ENCODE results near the gene UTP3. TPM values are rescaled to one million over a fixed set of nuclear protein-coding genes. Genes with fewer than 3 reads are reported as not detected.

Gene UTP3
- total and polyA plus RNA-seq, 2 donors (not counting 1 experiment from before 2014, with no cell fraction given) = 17.8 to 20.4 TPM

DNA sequence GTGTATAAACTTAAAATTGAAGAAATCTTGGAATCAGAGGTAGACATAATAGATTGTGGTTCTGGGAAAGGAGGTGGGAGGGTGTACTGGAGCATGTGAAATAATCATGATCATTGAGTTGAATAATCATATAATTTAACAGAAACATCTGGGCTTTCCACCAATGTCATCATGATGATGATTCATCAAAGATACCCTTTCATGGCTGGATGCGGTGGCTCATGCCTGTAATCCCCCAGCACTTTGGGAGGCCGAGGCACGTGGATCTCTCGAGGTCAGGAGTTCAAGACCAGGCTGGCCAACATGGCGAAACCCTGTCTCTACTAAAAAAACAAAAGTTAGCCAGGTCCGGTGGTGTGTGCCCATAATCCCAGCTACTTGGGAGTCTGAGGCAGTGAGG lies 26.8 kb downstream of the UTP3 start:
- Histone ChIP-seq H3K27ac (ENCODE audit: insufficient read depth, low read length) (no peak overlapping the region), H2AFZ (ENCODE audit: low read length) (no peak overlapping the region), H3K79me2 (ENCODE audit: control insufficient read depth, insufficient read depth, low read length) (peaks cover 15% of the 10 kb centered on the region), H3K4me2 (ENCODE audit: extremely low read depth, insufficient read depth, low read length) (no peak overlapping the region), H4K20me1 (ENCODE audit: control insufficient read depth, extremely low read depth, insufficient read depth, low read length) (no peaks in the 10 kb centered on the region), H3K4me1 (ENCODE audit: control insufficient read depth, extremely low read depth, insufficient read depth, low read length) (no peaks in the 10 kb centered on the region), H3K9me3 (ENCODE audit: control insufficient read depth, insufficient read depth, low read depth, low read length) (no peaks in the 10 kb centered on the region), H3K27me3 (ENCODE audit: control insufficient read depth, insufficient read depth, low read length) (no peaks in the 10 kb centered on the region), H3K4me3 (replicated peaks in 1 of 4; ENCODE audit: control extremely low read depth in 1 of 4, insufficient read depth in 1 of 4, low read depth in 3 of 4, low read length in 4 of 4) (no peak overlapping the region), H3K9ac (ENCODE audit: insufficient read depth, low read length) (no peak overlapping the region), H3K36me3 (ENCODE audit: control insufficient read depth, insufficient read depth, low read length) (no peaks in the 10 kb centered on the region)
- DNase-seq (ENCODE audit: low read depth in 2 of 2) = peak; percentile 39 to 42
- no peak for TF ChIP-seq EZH2 (IDR thresholded peaks at IDR 0.05; ENCODE audit: low read length, missing control alignments)
- TF ChIP-seq, protein P1, sequence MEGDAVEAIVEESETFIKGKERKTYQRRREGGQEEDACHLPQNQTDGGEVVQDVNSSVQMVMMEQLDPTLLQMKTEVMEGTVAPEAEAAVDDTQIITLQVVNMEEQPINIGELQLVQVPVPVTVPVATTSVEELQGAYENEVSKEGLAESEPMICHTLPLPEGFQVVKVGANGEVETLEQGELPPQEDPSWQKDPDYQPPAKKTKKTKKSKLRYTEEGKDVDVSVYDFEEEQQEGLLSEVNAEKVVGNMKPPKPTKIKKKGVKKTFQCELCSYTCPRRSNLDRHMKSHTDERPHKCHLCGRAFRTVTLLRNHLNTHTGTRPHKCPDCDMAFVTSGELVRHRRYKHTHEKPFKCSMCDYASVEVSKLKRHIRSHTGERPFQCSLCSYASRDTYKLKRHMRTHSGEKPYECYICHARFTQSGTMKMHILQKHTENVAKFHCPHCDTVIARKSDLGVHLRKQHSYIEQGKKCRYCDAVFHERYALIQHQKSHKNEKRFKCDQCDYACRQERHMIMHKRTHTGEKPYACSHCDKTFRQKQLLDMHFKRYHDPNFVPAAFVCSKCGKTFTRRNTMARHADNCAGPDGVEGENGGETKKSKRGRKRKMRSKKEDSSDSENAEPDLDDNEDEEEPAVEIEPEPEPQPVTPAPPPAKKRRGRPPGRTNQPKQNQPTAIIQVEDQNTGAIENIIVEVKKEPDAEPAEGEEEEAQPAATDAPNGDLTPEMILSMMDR (conservative IDR thresholded peaks at IDR 0.05 in 1 of 2, IDR thresholded peaks at IDR 0.05 in 1 of 2; ENCODE audit: low read depth in 1 of 2, low read length in 2 of 2) = no peak

GRCh38 chr4:70718811-70719604 lies 30.7 kb downstream of the UTP3 start:
- Histone ChIP-seq H4K20me1 (ENCODE audit: control insufficient read depth, extremely low read depth, insufficient read depth, low read length) (no peaks in the 10 kb centered on the region), H3K4me3 (replicated peaks in 1 of 4; ENCODE audit: control extremely low read depth in 1 of 4, insufficient read depth in 1 of 4, low read depth in 3 of 4, low read length in 4 of 4) (no peak overlapping the region), H3K9ac (ENCODE audit: insufficient read depth, low read length) (no peak overlapping the region), H3K79me2 (ENCODE audit: control insufficient read depth, insufficient read depth, low read length) (peaks cover 21% of the 10 kb centered on the region), H3K4me1 (ENCODE audit: control insufficient read depth, extremely low read depth, insufficient read depth, low read length) (no peaks in the 10 kb centered on the region), H3K27ac (ENCODE audit: insufficient read depth, low read length) (no peak overlapping the region), H3K4me2 (ENCODE audit: extremely low read depth, insufficient read depth, low read length) (no peak overlapping the region), H2AFZ (ENCODE audit: low read length) (no peak overlapping the region), H3K27me3 (ENCODE audit: control insufficient read depth, insufficient read depth, low read length) (no peaks in the 10 kb centered on the region), H3K36me3 (ENCODE audit: control insufficient read depth, insufficient read depth, low read length) (no peaks in the 10 kb centered on the region), H3K9me3 (ENCODE audit: control insufficient read depth, insufficient read depth, low read depth, low read length) (no peaks in the 10 kb centered on the region)
- DNase-seq (ENCODE audit: low read depth in 2 of 2) = peak in 1 of 2 donors; percentile 44
- TF ChIP-seq, protein P1 (conservative IDR thresholded peaks at IDR 0.05 in 1 of 2, IDR thresholded peaks at IDR 0.05 in 1 of 2; ENCODE audit: low read depth in 1 of 2, low read length in 2 of 2) = no peak
- TF ChIP-seq EZH2 (IDR thresholded peaks at IDR 0.05; ENCODE audit: low read length, missing control alignments) = no peak

DNA sequence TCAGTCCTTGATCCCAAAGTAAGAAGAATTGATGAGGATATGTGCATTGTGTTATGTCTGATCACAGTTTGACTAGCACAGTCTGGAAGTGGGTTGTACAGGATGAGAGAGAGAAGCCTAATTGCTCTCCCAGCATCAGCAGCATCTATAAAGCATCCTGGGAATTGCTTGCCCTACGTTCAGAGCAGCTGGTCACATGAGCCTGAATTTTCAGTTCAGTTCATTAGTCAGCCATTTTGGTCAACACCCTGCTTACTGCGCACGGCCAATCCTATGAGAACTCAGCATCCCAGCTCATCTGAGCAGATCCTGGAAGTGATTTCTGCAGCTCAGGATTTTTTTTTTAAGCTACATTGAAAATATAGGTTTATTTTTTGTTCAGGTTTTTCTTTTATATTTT lies 33.4 kb downstream of the UTP3 start, which contains the start of gene RUFY3:
Gene RUFY3, plus strand, starts transcription at position 218 of the 400 bp plus-strand sequence. CDS start 610 bp downstream, outside the sequence.
- no peaks in the 10 kb centered on the region for H4K20me1 ChIP-seq (ENCODE audit: control insufficient read depth, extremely low read depth, insufficient read depth, low read length)
- peak within 1 kb of the TSS; percentile 81 for H3K27ac ChIP-seq (ENCODE audit: insufficient read depth, low read length)
- H3K9me3 ChIP-seq (ENCODE audit: control insufficient read depth, insufficient read depth, low read depth, low read length) = no peaks in the 10 kb centered on the region
- DNase-seq (ENCODE audit: low read depth in 2 of 2) = peak; percentile 97 to 98
- no peaks in the 10 kb centered on the region for H3K27me3 ChIP-seq (ENCODE audit: control insufficient read depth, insufficient read depth, low read length)
- no peaks in the 10 kb centered on the region for H3K4me1 ChIP-seq (ENCODE audit: control insufficient read depth, extremely low read depth, insufficient read depth, low read length)
- H2AFZ ChIP-seq (ENCODE audit: low read length) = no peak within 1 kb of the TSS
- peak within 1 kb of the TSS; percentile 59 for H3K9ac ChIP-seq (ENCODE audit: insufficient read depth, low read length)
- H3K36me3 ChIP-seq (ENCODE audit: control insufficient read depth, insufficient read depth, low read length) = peaks cover 2% of the 10 kb centered on the region
- H3K79me2 ChIP-seq (ENCODE audit: control insufficient read depth, insufficient read depth, low read length) = peaks cover 36% of the 10 kb centered on the region
- H3K4me3 ChIP-seq (replicated peaks in 1 of 4; ENCODE audit: control extremely low read depth in 1 of 4, insufficient read depth in 1 of 4, low read depth in 3 of 4, low read length in 4 of 4) = peak within 1 kb of the TSS; percentile 40 to 78 (median 58)
- peak within 1 kb of the TSS; percentile 73 for H3K4me2 ChIP-seq (ENCODE audit: extremely low read depth, insufficient read depth, low read length)
- TF ChIP-seq, protein P1 (conservative IDR thresholded peaks at IDR 0.05 in 1 of 2, IDR thresholded peaks at IDR 0.05 in 1 of 2; ENCODE audit: low read depth in 1 of 2, low read length in 2 of 2) = no peak
- TF ChIP-seq EZH2 (IDR thresholded peaks at IDR 0.05; ENCODE audit: low read length, missing control alignments) = no peak
